Naive B cell (primary cell): ENCODE measurements around the gene SLC41A3. TPM values are rescaled to one million over a fixed set of nuclear protein-coding genes. Genes with fewer than 3 reads are reported as not detected.

ENCODE experiments used
- ATAC-seq, 2 donors: fragments of 150-1000 bp; cut with Tn5 transposase; 2 replicates each; pipeline ENCODE4 v1.10.0; 2021; ENCODE audit warnings: low read depth in 2 of 2, mild to moderate bottlenecking in 2 of 2, moderate library complexity in 2 of 2
- DNase-seq: peaks from one replicate; pipeline ENCODE4 v3.0.0; 2022
- H3K27ac Mint-ChIP-seq, 6 donors: one replicate each; pipeline ENCODE4 v1.8.0; 2020 to 2022; ENCODE audit warnings: mild to moderate bottlenecking in 6 of 6, mixed read lengths in 6 of 6, moderate library complexity in 5 of 6, inconsistent platforms in 2 of 6
- H3K27me3 Mint-ChIP-seq, 3 donors: one replicate each; pipeline ENCODE4 v1.8.0; 2021 to 2022; ENCODE audit warnings: mixed read lengths in 3 of 3, mild to moderate bottlenecking in 1 of 3
- H3K36me3 Mint-ChIP-seq, 2 donors: one replicate each; pipeline ENCODE4 v1.8.0; 2020 to 2022; ENCODE audit warnings: mixed read lengths in 2 of 2, inconsistent platforms in 1 of 2, mild to moderate bottlenecking in 1 of 2
- H3K4me1 Mint-ChIP-seq, 3 donors: one replicate each; pipeline ENCODE4 v1.8.0; 2020 to 2022; ENCODE audit warnings: mixed read lengths in 3 of 3, inconsistent platforms in 1 of 3, mild to moderate bottlenecking in 1 of 3, moderate library complexity in 1 of 3
- H3K4me3 Mint-ChIP-seq, 8 donors: one replicate each; pipeline ENCODE4 v1.8.0; 2020 to 2022; ENCODE audit warnings: mild to moderate bottlenecking in 8 of 8, mixed read lengths in 8 of 8, moderate library complexity in 8 of 8, inconsistent platforms in 2 of 8
- H3K9me3 Mint-ChIP-seq, 7 donors: one replicate each; pipeline ENCODE4 v1.8.0; 2020 to 2022; ENCODE audit warnings: mixed read lengths in 7 of 7, mild to moderate bottlenecking in 5 of 7, inconsistent platforms in 2 of 7, moderate library complexity in 1 of 7
- polyA plus RNA-seq, 6 donors: library from polyadenylated mRNA; unstranded; fragments of 300-500 nt; fragmentation: Illumina TruSeq; gene quantifications; one replicate each; pipeline ENCODE4 v1.2.3, GENCODE V29; 2021; ENCODE audit warnings: low read depth in 6 of 6

Gene SLC41A3
- polyA plus RNA-seq, 6 donors from 2014 or later, result 21.4 to 28.7 (median 24.9) TPM

DNA sequence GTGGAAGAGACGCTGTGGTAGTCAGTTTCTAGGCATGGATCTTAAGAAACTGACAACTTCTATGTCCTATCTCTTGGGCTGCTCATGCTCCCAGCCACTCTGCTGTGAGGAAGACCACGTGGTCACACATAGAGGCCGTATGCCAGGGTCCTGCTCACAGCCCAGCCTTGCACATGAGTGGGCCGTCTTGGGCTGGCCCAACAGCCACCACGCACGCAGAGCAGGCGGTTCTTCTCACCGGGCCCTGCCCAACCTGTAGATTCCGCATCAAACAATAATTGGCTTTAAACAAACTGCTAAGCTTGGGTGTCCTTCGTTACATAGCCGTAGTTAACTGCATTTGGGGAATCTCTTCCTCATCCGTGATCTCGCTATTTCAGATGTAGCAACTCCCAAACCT, 26.0 kb downstream of the SLC41A3 start:
- H3K27ac Mint-ChIP-seq, result peak overlapping the region in 1 of 6 donors; percentile 33
- no peak for ATAC-seq
- peaks cover 14 to 25% (median 22%) of the 10 kb centered on the region in 3 donors for H3K4me1 Mint-ChIP-seq
- DNase-seq, result no peak
- peaks cover 5 to 9% of the 10 kb centered on the region in 2 donors for H3K36me3 Mint-ChIP-seq
- no peaks in the 10 kb centered on the region for H3K9me3 Mint-ChIP-seq
- no peaks in the 10 kb centered on the region for H3K27me3 Mint-ChIP-seq
- no peak overlapping the region for H3K4me3 Mint-ChIP-seq

DNA sequence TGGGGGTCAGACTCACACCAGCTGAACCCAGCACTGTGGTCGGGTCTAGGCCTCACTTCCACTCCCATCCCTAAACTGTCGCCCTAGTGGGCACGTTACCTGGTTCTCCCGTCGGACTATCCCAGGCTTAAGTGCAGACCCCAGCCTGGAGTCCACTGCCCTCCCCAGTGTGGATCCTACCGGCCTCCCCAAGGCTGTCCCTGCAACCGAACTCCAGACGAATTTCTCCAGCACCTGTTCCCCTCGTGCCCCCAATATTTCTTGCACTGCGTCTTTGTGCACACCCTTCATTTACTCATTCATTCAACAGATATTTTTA, 26.5 kb downstream of the SLC41A3 start:
- Mint-ChIP-seq H3K27ac (peak overlapping the region in 1 of 6 donors; percentile 33), H3K4me3 (no peak overlapping the region), H3K27me3 (no peaks in the 10 kb centered on the region), H3K9me3 (no peaks in the 10 kb centered on the region), H3K36me3 (peaks cover 5 to 9% of the 10 kb centered on the region in 2 donors), H3K4me1 (peaks cover 18 to 30% (median 27%) of the 10 kb centered on the region in 3 donors)
- ATAC-seq (no peak), DNase-seq (no peak)

DNA sequence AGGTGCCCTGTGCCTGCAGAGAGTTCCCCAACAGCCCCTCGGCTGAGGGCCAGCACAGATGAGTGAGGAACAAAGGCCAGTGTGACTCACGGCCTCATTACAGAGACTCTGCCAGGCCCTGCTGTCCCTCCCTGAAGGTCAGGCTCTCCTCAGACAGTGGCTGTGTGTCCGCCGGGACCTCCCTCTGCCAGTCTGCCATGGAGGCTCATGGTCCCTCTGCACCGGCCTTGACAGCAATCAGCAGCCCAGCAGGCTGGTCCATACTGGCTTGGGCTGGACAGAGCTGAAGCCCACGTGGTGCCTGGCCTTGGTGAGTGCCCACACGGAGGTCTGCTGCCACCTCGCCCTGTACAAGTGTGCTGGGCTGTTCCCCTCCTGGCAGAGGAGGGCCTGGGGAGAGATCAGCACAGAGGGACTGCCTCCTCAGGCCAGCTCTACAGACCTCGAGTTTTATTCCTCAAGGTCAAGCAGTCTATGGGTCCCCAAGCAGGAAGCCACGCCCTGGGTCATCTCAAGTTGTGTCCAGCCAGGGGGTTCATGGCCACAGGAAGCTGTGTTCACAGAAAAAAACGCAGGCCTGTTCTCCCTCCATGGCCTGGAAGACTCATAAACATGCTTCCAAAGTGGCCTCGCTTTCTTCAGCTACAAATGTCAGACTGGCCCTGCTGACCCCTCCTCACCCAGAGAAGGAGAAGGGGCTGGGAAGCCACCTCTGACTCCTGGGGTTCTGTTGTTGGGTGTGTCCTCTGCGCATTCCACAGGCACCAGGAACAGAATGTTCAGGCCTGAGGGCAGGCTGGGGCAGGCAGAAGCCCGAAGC, 27.0 kb downstream of the SLC41A3 start:
- H3K4me3 Mint-ChIP-seq, result no peak overlapping the region
- peaks cover 24 to 35% (median 33%) of the 10 kb centered on the region in 3 donors for H3K4me1 Mint-ChIP-seq
- ATAC-seq, result no peak
- H3K9me3 Mint-ChIP-seq, result no peaks in the 10 kb centered on the region
- peaks cover 5 to 9% of the 10 kb centered on the region in 2 donors for H3K36me3 Mint-ChIP-seq
- no peaks in the 10 kb centered on the region for H3K27me3 Mint-ChIP-seq
- peak overlapping the region in 1 of 6 donors; percentile 29 for H3K27ac Mint-ChIP-seq
- DNase-seq, result no peak

DNA sequence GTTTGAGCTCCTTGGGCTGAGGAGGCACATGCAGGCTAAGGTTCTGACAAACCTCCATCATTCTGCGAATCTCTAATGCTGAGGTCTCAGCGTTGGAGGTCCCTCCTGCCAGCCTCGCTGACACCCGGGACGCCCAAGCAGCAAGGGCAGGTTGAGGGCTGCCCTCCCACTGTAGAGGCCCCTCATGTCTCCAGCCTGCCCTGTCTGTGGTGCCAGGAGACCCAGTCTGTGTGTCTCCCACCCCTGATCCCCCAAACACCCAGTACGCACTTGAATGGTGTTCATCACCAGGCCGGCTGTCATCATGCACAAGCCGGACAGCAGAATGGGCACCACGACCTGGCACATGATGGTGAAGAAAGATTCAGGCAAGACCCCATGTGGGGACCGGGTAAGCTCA, 27.8 kb downstream of the SLC41A3 start:
- peaks cover 5 to 9% of the 10 kb centered on the region in 2 donors for H3K36me3 Mint-ChIP-seq
- ATAC-seq, result no peak
- DNase-seq, result no peak
- no peak overlapping the region for H3K27ac Mint-ChIP-seq
- H3K9me3 Mint-ChIP-seq, result no peaks in the 10 kb centered on the region
- H3K4me1 Mint-ChIP-seq, result peaks cover 28 to 42% (median 33%) of the 10 kb centered on the region in 3 donors
- H3K4me3 Mint-ChIP-seq, result no peak overlapping the region
- H3K27me3 Mint-ChIP-seq, result no peaks in the 10 kb centered on the region

DNA sequence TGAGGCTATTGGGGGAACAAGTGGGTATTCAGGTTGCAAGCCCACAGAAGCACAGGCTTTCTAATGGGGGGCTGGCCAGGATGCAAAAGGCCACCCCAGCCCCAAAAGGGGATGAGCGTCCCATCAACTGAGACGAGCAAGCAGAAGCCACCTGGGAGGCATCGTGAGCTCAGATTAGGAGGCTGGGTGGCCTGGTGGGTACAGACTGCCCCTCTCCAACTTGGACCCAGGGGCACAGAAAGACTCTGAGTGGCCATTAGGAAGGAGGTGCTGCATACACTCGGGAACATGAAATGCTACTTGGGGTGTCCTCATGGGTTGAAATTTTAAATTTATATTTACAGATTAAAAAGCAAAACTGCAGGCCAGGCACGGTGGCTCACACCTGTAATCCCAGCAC, 29.1 kb downstream of the SLC41A3 start:
- Mint-ChIP-seq H3K4me3 (no peak overlapping the region), H3K27me3 (no peaks in the 10 kb centered on the region), H3K4me1 (peaks cover 28 to 42% (median 33%) of the 10 kb centered on the region in 3 donors), H3K36me3 (peaks cover 5 to 14% of the 10 kb centered on the region in 2 donors), H3K27ac (peak overlapping the region in 2 of 6 donors; percentile 7 to 81), H3K9me3 (no peaks in the 10 kb centered on the region)
- DNase-seq (no peak), ATAC-seq (no peak)

DNA sequence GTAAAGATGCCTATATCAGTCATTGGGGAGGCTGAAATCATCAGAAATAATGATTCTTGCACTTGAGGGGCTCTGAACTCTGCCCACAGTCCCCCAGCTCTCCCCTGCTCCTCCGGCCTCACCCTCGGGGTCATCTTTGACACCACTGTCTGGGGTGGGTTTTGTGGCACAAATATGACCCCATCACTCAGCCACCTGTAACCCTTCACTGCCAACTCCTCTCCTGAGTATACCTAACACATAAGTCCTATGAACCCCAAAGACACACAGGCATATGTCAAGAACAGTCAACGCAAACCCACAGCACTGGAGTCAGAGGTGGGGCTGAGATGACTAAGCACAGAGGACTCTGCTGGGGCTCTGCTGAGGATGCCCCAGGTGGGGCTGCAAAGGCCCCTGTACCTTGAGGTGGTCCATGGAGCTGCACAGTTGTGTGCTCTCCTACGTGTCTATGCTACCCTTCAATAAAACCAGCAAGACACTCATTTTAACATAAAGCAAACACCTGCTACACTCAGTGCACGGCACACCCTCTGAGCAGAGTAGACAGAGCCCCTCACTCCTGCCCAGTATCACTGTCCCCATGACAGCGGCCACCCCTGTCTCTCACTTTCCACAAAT, 29.9 kb downstream of the SLC41A3 start:
- peak overlapping the region in 3 of 8 donors; percentile 7 to 72 (median 26) for H3K4me3 Mint-ChIP-seq
- ATAC-seq, result no peak

DNA sequence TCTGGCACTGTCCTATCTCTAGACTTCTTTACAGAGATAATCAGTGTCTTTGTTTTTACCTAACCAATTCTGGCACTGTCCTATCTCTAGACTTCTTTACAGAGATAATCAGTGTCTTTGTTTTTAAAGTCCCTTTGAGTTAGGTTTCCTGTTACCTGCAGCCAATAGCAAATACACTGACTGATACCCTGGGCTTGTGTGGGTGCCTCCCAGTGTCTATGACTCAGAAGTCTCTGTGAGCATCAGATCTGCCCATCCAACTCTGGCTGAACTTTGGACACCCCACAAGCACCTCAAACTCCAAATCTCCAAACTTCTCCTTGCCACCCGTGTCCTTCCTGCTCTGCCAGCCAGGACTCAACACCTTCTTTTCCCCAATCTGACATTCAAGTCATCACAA, 30.4 kb downstream of the SLC41A3 start:
- Mint-ChIP-seq H3K9me3 (no peaks in the 10 kb centered on the region), H3K4me3 (peak overlapping the region in 1 of 8 donors; percentile 72), H3K36me3 (peaks cover 4 to 6% of the 10 kb centered on the region in 2 donors), H3K4me1 (peaks cover 27 to 42% (median 32%) of the 10 kb centered on the region in 3 donors), H3K27me3 (no peaks in the 10 kb centered on the region), H3K27ac (peak overlapping the region in 5 of 6 donors; percentile 32 to 85 (median 67))
- ATAC-seq (no peak), DNase-seq (no peak)

More for the DNA sequence above, 29.9 kb downstream of the SLC41A3 start:
- Mint-ChIP-seq H3K27ac (peak overlapping the region in 5 of 6 donors; percentile 7 to 85 (median 67)), H3K4me1 (peaks cover 28 to 42% (median 33%) of the 10 kb centered on the region in 3 donors), H3K27me3 (no peaks in the 10 kb centered on the region), H3K9me3 (no peaks in the 10 kb centered on the region), H3K36me3 (peaks cover 4 to 12% of the 10 kb centered on the region in 2 donors)
- no peak for DNase-seq

DNA sequence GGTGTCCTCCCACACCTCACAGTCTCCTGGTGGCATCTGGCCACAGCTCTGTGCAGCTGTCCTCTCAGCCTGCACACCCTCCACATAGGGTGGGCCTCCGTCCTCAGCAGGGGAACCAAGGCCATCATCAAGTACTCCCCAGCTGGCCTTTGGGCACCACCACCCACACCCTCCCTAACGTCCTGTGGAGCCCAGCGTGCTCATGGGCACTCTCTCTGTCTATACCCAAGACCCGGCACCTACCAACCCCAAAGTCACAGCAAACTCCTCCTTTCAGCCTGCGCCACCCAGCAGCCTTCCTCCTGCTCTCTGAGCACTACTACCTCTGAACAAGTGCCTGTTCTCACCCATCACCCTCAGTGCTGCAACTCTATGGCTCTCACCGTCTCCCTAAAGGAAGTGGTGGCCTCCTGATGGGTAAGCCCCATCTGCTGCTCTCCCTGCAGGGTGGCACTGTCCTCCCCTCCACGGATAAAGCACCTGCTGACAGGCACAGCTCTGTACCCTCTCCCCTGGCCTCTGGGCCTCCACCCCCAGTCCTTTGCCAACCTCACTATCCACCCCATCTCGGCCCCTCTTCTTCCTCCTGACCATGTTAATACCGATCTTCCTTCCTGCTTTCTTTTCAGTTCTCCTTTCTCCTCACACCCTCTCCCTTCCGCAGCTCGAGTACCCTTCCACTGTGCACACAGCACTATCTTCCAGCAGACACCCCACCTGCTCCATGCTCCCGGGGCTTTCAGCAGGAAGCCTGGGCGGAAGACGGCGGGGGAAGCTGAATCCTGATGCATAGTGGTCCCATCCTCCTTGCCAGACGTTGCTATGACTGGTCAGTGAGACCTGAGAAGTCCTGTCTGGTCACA, 31.5 kb downstream of the SLC41A3 start:
- Mint-ChIP-seq H3K36me3 (peaks cover 4 to 5% of the 10 kb centered on the region in 2 donors), H3K4me1 (peaks cover 27 to 37% (median 28%) of the 10 kb centered on the region in 3 donors), H3K27ac (peak overlapping the region in 5 of 6 donors; percentile 59 to 85 (median 69)), H3K4me3 (peak overlapping the region in 7 of 8 donors; percentile 6 to 85 (median 39)), H3K9me3 (peaks cover 0 to under 1% (median 0%) of the 10 kb centered on the region in 7 donors), H3K27me3 (no peaks in the 10 kb centered on the region)
- DNase-seq, result no peak
- peak; percentile 37 to 77 for ATAC-seq

DNA sequence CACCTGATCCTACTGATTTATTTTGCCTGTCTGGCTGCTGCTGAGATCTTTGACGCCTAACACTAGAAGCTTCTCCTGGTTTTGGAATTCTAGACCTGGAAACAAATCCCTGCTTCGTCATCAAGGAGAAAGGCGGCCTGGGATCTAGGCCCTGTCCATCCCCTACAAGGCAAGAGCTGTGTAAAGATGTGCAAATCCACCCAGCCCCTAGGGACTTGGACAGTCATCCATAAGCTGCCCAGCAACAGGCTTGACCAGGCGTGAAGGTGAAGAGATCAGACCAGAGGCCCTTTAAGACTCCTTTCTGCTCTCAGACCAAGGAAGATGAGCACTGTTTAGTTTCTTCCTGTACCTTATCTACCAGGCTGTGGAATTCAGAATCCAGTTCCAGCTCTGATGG, 32.2 kb downstream of the SLC41A3 start:
- H3K4me3 Mint-ChIP-seq, result peak overlapping the region in 1 of 8 donors; percentile 10
- DNase-seq, result no peak
- peak overlapping the region in 2 of 6 donors; percentile 69 to 81 for H3K27ac Mint-ChIP-seq
- ATAC-seq, result no peak
- peaks cover 27 to 33% (median 28%) of the 10 kb centered on the region in 3 donors for H3K4me1 Mint-ChIP-seq
- no peaks in the 10 kb centered on the region for H3K27me3 Mint-ChIP-seq
- peaks cover 0 to 2% (median 0%) of the 10 kb centered on the region in 7 donors for H3K9me3 Mint-ChIP-seq
- peaks cover 4 to 5% of the 10 kb centered on the region in 2 donors for H3K36me3 Mint-ChIP-seq

DNA sequence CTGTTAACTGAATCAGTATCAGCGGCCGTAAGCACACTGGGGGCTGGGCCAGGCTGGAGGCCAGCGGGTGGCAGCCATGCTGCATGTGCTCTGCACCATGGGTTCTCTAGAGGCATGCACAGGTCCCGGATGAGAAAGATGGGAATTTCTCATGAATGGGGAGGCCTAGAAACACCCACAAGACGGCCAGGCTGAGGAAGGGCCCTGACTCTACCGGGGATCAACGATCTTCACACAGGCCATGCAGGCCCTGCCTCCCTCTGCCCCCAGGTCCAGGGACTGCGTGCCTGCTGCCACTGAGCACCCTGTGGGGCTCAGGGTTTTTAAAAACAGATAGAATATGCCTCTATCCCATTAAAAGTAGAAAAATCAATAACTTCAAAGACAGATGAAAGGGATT, 32.7 kb downstream of the SLC41A3 start:
- Mint-ChIP-seq H3K27ac (peak overlapping the region in 2 of 6 donors; percentile 16 to 68), H3K4me1 (peaks cover 27 to 33% (median 28%) of the 10 kb centered on the region in 3 donors), H3K27me3 (no peaks in the 10 kb centered on the region), H3K36me3 (peaks cover 5 to 7% of the 10 kb centered on the region in 2 donors), H3K9me3 (peaks cover 0 to 2% (median 0%) of the 10 kb centered on the region in 7 donors), H3K4me3 (no peak overlapping the region)
- DNase-seq (no peak), ATAC-seq (no peak)

DNA sequence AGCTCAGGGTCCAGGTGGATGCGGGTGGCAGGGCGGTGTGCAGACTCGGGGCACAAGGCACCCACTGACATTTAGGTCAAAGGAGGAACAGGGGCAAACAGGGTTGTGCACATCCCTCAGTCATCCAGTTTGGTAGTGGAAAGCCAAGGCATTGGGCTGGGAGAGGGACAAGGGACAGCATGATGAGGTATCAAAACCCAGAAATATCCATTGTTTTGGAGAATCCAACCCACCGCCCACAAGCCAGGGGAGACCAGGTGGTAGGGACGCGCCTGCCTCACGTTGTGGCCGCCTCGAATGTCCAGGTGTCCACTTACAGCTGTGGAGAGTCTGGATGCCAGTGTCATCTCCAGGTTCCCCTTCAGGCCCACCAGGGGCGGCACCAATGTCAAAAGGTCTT, 33.3 kb downstream of the SLC41A3 start:
- Mint-ChIP-seq H3K4me1 (peaks cover 27 to 39% (median 28%) of the 10 kb centered on the region in 3 donors), H3K27me3 (no peaks in the 10 kb centered on the region), H3K4me3 (no peak overlapping the region), H3K36me3 (peaks cover 5 to 8% of the 10 kb centered on the region in 2 donors), H3K9me3 (peaks cover 0 to 2% (median 0%) of the 10 kb centered on the region in 7 donors), H3K27ac (peak overlapping the region in 2 of 6 donors; percentile 49 to 57)
- DNase-seq, result no peak
- no peak for ATAC-seq

DNA sequence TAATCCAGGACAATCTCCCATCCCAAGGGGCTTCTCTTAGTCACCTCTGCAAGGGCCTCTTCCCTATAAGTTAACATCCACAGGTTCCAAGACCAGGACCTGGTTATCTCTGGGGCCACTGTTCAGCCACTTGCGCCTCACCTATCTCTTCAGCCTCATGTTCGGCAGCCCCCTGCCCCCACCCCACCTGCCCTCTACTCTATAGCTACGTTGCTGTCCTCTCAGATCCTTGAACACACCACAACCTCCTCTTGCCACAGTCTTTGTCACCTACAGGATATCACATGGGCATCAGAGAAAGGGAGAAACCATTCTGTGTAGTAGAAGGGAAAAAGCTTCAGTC, 33.9 kb downstream of the SLC41A3 start:
- Mint-ChIP-seq H3K4me3 (no peak overlapping the region), H3K36me3 (peaks cover 5 to 8% of the 10 kb centered on the region in 2 donors), H3K27ac (peak overlapping the region in 1 of 6 donors; percentile 49)

More for the DNA sequence above, 33.9 kb downstream of the SLC41A3 start:
- H3K27me3 Mint-ChIP-seq, result no peaks in the 10 kb centered on the region
- ATAC-seq (no peak), DNase-seq (no peak)
- H3K9me3 Mint-ChIP-seq, result peaks cover 0 to 2% (median 0%) of the 10 kb centered on the region in 7 donors
- H3K4me1 Mint-ChIP-seq, result peaks cover 27 to 45% (median 28%) of the 10 kb centered on the region in 3 donors
